AML-193 (cell line): ENCODE data around the gene MORN1.
"Not testable (repeated sequence)": the region's sequence is repeated elsewhere in the genome, so short reads cannot be mapped to it uniquely, and the experiment has no call there.

Experiments
- DNase-seq, 2 experiments: peaks; one replicate each; lab custom pipeline; 2025; lab: John Stamatoyannopoulos, UW

MORN1 gene

GRCh38 chr1:2391041-2391930, at the start of gene MORN1, which contains the start of gene RER1:
MORN1 (minus strand) TSS chr1:2391554; CDS start chr1:2391533, 21 bp downstream.
RER1 (plus strand) TSS chr1:2391841; CDS start chr1:2395791, 3,950 bp downstream.
- DNase-seq = peak; percentile 98

GRCh38 chr1:2440346-2440745, 49.0 kb upstream of the MORN1 start:
- not testable (repeated sequence) for DNase-seq

- DNase-seq = no peak
These were observed 48.0 kb upstream of the MORN1 start for GRCh38 chr1:2439369-2439768.

DNA sequence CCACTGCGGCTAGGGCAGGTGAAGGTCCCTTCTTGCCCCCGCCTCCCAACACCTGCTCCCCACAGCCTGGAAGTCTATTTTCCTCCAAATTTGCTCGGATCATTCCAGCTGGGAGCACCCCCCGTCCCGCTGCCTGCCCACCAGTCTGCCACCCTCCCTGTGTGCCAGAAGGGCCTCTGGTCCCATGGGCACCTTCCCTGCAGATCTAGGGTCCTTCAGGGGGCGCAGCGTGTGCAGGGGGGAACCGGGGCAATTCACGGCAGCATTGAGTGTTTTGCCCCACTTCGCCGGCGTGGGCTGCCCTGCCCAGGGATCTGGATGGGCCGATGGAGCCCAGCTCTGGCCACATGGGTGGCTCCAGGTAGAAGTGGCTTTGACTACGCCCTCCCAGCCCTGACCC, 47.3 kb upstream of the MORN1 start:
- DNase-seq = no peak

- no peak for DNase-seq
These were observed 46.7 kb upstream of the MORN1 start for GRCh38 chr1:2438038-2438437.

- DNase-seq = no peak
These were observed 46.3 kb upstream of the MORN1 start for GRCh38 chr1:2437617-2438016.

DNA sequence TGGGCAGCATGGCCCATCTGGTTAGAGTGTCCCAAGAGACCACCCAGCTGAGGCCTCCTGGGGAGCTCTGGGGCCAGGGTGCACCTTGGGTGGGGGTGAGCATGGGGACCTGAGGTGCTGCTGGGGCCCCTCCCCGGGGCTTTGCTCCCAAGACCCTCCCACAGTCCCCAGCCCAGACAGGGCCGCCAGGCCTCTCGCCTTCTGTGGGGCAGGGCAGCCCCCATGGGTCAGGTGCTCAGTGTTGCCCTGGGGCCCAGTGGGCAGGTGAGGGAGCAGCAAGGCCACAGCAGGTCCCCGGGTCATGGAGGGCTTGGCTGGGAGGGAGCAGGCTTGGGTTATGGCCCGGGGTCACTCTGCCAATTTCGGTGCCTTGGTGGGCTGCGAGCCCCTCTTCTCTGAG, 45.5 kb upstream of the MORN1 start:
- no peak for DNase-seq

GRCh38 chr1:2435746-2436355, 44.5 kb upstream of the MORN1 start:
- no peak for DNase-seq

GRCh38 chr1:2435091-2435490, 43.7 kb upstream of the MORN1 start:
- no peak for DNase-seq

- no peak for DNase-seq
These were observed 42.7 kb upstream of the MORN1 start for GRCh38 chr1:2433936-2434655.

GRCh38 chr1:2433196-2433595, 41.8 kb upstream of the MORN1 start:
- DNase-seq = no peak

GRCh38 chr1:2432441-2432844, 41.1 kb upstream of the MORN1 start:
- no peak for DNase-seq

GRCh38 chr1:2431518-2431917, 40.2 kb upstream of the MORN1 start:
- no peak for DNase-seq

DNA sequence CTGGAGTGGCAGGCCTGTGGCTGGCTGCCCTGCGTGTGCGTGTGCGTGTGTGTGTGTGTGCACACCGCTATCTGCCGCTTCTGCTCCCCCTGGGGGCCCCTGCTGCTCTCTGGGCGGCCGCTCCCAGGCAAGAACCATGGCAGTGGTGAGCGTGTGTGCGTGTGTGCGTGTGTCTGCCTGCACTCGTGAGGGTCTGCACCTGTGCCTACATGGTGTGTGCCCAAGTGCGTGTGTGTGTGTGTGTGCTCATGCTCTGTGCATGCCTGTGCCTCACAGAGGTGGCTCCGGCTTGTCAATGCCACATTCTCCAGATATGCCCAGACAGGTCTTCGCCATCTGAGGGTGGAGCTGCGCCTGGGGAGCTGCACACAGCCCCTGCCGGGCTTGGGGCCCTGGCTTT, 39.7 kb upstream of the MORN1 start:
- DNase-seq = no peak

- no peak for DNase-seq
These were observed 39.2 kb upstream of the MORN1 start for GRCh38 chr1:2430592-2430973.

DNA sequence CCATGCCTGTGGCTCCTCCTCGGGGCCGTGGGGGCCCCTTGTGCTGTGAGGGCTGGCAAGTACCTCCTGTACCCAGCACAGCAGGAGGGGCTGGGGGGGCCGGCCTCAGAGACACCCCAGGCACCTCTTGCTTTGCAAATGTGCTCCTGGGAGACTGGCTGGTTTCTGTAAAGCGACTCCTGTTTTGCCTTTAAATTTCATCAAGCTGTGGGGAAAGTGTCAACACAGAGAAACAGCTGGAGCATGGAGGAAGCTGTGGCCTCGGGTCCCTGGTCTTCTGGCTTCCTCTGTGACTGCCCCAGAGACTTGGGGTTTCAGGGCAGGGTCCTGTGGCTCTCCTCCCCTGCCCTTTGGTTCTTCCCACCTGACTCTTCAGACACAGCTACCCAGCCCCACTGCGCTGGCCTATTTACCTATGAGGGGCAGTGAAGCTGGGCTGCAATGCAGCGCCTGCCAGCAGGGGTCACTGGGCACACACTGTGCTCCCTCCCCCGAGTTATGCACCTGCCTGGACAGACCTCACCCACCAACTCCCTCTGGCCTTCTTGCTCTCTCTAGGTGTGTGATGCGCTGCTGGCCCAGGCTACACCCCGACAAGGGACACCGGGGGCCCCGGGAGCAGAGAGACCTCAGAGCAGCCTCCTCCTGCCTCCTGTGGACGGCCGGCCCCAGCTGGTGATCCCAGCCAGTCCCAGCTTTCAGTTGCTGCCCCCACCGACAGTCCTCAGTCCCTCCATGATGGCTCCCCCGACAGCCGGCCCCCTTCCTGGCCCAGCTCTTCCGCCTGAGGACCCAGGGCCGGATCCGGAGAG, 38.6 kb upstream of the MORN1 start:
- no peak for DNase-seq

- DNase-seq = no peak
These were observed 37.1 kb upstream of the MORN1 start for GRCh38 chr1:2428490-2428889.

DNA sequence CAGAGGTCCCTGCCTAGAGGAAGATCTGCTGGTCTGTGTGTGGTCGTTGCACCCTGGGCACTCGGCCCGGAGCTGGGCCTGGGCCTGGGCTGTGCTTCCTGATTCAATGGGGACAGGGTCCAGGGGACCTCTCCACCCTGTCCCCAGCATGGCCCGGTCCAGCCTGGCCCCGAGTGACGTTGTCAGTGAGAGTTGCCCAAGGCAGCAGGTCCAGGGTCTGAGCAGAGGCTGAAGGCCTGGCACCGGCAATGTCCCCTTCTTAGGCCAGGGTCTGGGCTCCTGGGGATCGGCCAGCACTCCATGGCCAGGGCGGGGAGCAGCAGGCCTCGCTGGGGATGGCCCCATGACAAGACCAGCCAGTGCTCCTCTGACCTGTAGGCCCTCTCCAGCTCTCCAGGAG, 36.6 kb upstream of the MORN1 start:
- DNase-seq = no peak

DNA sequence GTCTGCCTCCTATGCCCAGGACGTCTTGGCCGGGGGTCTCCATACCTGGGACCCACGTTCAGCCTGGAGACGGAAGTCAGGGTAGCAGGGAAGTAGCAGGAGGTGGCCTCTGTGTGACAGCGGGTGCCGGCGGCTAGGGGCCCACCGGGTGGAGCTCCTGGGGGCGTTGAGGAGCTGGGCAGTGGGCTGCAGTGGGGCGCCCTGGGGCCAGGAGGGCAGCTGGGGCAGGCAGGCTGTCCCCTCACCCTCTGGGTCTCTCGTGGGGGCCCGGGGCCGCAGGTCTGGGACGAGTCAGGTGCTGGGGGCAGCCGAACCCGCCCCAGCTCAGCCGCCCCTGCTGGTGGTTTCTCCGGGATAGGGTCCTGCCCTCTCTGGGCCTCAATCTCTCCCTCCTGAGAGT, 35.7 kb upstream of the MORN1 start:
- DNase-seq = no peak

GRCh38 chr1:2426540-2426939, 35.2 kb upstream of the MORN1 start:
- DNase-seq = no peak

- DNase-seq = no peak
These were observed 34.5 kb upstream of the MORN1 start for GRCh38 chr1:2425892-2426291.

GRCh38 chr1:2422523-2422922, 31.2 kb upstream of the MORN1 start:
- DNase-seq = no peak
